Left lobe of liver (tissue), 2 donors: ENCODE measurements around the gene NFKBIE. TPM values are rescaled to one million over a fixed set of nuclear protein-coding genes. Genes with fewer than 3 reads are reported as not detected.

ENCODE experiments used
- ATAC-seq: fragments of 200-7000 bp; cut with Tn5 transposase; one replicate; pipeline ENCODE4 v1.9.1; 2020; ENCODE audit warnings: mild to moderate bottlenecking, moderate library complexity
- DNase-seq: peaks from one replicate; pipeline ENCODE4 v3.0.0-alpha.2; 2020; ENCODE audit warnings: low spot score
- total RNA-seq: library from RNA; stranded (reverse); gene quantifications from one replicate; pipeline ENCODE4 v1.2.1, GENCODE V29; 2021
- donor health status: DM: no; HTN: no; CAD: no; lungs with moderate emphysema.
- donor health status: DM: no; HTN: yes; CAD: no.

NFKBIE gene
- total RNA-seq, 1 donor from 2014 or later = 2.8 TPM

- no peak for DNase-seq
Measured at GRCh38 chr6:44272999-44273566, 7.7 kb upstream of the NFKBIE start.

DNA sequence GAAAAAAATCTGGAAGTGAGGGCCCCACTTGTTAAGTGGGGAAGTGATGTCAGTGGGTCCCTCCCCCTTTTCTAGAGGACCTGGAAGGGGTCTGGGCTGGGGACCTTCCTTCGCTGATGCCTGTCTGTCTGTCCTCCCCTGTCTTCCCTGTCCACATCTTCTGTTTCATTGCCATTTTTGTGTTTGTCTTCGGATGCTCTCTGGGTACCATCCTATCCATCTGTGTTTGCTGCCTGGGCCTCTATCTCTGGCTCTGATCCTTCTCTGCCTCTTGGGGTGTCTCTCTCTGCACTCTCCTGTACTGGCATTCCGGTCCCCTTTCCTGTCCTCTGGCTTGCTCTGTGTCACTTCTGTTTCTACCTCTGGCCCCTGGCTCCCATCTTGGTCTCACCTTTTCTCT lies 7.2 kb upstream of the NFKBIE start:
- no peak for DNase-seq
- ATAC-seq = no peak

More at GRCh38 chr6:44272999-44273566, 7.7 kb upstream of the NFKBIE start:
- ATAC-seq = no peak

- DNase-seq = no peak
Measured at GRCh38 chr6:44271914-44272313, 6.6 kb upstream of the NFKBIE start.

GRCh38 chr6:44271406-44271723 lies 6.0 kb upstream of the NFKBIE start:
- no peak for DNase-seq
- ATAC-seq = no peak

More at GRCh38 chr6:44271914-44272313, 6.6 kb upstream of the NFKBIE start:
- ATAC-seq = no peak

- DNase-seq (no peak), ATAC-seq (no peak)
Measured at GRCh38 chr6:44270526-44271405, 5.4 kb upstream of the NFKBIE start.

DNA sequence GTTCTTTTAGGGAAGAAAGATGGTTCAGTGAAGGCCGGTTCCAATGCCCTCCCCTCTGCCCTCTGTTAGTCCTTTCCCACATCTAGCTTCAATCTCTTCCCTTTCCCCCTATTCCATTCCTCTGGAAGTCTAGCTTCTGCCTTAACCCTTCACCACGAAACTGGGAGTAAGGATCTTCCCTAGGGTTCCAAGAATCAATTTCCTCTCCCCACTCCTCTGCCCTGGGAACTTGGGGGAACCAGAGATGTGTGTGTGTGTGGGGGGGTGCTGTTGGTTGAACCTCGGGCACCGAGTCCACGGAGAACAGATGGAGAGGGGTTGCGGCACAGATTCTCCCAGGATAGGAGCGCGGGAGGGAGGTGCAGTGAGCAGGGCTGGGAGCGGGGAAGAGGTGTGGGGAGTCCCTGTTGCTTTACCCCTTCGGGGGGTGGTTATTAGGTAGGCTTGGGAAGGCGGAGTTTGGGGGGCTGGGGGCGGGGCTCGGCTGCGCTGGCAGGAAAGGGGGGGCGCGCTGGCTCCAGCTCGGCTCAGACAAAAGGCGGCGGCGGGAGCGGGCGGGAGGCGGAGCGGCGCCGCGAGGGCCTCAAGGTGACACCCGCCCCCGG lies 4.7 kb upstream of the NFKBIE start, which contains the start of gene TMEM151B:
Gene TMEM151B, plus strand, starts transcription at position 530 of the 605 bp plus-strand sequence. CDS start 293 bp downstream, outside the sequence.
- DNase-seq (no peak), ATAC-seq (no peak)

DNA sequence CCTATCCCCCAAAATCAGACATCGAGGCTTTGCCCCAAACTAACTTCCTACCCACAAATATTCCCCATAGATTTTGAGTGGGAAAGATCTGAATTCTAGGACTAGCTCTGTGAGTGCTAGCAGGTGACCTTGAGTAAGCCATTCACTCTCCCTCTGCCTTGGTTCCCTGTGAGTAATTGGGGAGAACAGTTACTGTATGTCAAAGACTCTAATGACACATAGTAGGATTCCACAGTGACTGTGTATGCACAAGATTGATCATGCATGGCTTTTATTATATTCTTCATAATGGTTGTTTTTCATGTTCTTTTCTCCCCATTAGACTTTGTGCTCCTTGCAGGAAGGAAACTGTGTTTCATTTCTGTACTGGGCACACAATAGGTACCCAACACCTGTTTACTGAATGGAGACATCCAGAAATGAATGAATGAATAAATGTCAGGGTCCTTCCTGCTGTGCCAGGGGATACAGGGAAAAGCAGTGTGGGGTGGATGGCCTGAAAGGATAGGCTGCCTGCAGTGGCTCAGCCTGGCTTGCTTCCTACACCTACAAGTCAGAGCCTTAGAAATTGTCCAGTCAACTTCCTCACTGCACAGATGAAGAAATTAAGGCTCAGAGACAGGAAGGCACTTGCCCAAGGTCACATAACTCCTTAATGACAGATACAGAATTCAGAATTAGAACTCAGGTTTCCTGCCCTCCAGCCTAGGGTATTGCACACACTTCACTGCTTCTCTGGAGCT lies 4.0 kb upstream of the NFKBIE start:
- DNase-seq (no peak), ATAC-seq (no peak)

DNA sequence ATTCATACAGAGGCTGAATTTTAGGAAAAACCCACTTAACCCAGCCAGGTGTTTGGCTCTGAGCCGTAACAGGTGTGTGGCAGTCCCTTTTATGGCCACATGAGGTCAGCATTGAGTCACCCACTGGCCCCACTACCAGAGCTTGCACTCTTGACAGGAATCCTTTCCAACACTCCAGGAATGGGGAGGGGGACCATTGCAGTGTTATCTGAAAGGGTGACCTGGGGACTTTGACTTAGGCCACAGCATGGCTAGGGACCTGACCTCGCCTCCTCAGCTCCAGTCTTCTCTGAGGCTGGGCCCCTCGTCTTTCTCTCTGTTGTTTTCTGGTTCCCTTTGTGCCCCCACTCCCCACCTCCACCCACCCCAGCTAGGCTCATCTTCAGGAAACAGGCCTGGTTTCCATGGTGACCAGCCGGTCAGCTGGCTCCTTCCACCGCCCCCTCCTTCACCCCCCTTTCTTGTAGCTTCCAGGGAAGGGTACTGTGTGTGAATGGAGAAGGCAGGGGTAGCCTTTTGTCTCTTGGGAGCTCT lies 2.8 kb upstream of the NFKBIE start:
- peak; percentile 59 for ATAC-seq
- DNase-seq = peak; percentile 65

- no peak for DNase-seq
- no peak for ATAC-seq
Measured at GRCh38 chr6:44267252-44267651, 1.9 kb upstream of the NFKBIE start.

GRCh38 chr6:44266347-44266746 lies 996 bp upstream of the NFKBIE start:
- no peak for ATAC-seq
- no peak for DNase-seq

DNA sequence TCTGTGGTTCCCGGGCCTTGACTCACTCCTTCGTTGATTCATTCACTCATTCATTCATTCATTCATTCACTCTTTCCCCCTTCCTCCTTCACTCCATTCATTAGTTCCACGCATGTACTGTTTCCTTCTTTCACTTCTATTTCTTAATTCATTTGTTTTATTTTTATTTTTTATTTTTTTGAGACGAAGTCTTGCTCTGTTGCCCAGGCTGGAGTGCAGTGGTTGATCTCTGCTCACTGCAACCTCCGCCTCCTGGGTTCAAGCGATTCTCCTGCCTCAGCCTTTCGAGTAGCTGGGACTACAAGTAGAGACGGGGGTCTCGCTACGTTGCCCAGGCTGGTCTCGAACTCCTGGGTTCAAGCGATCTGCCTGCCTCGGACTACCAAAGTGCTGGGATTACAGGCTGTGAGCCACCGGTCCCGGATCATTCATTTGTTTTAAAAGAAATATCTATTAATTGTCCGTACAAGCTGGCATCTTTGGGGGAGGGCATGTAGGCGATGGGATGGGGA lies 427 bp upstream of the NFKBIE start:
- ATAC-seq (no peak), DNase-seq (no peak)

- DNase-seq (no peak), ATAC-seq (no peak)
Measured at GRCh38 chr6:44264154-44265006, 971 bp downstream of the NFKBIE start.

DNA sequence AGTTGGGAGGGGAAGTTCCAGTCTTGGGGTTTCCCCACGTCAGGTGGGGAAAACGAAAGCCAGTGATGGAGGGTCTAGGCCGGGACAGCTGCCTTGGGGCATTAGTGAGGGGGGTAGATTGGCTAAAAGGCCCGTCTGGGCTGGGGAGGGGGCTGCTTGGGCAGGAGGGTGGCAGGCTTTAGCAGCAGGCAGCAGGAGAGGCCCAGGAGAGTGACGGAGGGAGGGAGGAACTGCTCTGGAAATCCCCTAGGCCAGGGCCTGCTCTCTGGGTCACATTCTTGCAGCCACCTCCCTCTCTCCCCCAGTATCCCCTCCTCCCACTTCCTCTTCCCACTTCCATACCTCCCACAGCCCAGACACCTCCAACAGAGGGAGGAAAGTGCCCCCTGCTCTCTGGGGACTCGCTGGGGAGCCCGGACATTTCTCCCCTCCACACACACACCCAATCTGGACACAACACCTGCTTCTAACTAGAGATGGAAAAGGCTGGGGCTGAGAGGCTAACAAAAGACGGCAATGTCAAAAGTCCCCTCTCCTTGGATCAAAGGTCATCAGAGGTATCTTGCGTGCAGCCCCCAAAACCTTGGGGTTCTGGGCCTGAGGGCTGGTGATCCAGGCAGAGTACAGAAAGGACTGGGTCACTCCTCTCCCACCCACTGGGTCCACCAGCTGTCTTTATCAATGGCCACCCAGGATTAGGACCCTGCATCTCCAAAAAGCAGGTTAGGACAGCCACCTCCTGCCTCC lies 1.8 kb downstream of the NFKBIE start:
- DNase-seq (no peak), ATAC-seq (no peak)

DNA sequence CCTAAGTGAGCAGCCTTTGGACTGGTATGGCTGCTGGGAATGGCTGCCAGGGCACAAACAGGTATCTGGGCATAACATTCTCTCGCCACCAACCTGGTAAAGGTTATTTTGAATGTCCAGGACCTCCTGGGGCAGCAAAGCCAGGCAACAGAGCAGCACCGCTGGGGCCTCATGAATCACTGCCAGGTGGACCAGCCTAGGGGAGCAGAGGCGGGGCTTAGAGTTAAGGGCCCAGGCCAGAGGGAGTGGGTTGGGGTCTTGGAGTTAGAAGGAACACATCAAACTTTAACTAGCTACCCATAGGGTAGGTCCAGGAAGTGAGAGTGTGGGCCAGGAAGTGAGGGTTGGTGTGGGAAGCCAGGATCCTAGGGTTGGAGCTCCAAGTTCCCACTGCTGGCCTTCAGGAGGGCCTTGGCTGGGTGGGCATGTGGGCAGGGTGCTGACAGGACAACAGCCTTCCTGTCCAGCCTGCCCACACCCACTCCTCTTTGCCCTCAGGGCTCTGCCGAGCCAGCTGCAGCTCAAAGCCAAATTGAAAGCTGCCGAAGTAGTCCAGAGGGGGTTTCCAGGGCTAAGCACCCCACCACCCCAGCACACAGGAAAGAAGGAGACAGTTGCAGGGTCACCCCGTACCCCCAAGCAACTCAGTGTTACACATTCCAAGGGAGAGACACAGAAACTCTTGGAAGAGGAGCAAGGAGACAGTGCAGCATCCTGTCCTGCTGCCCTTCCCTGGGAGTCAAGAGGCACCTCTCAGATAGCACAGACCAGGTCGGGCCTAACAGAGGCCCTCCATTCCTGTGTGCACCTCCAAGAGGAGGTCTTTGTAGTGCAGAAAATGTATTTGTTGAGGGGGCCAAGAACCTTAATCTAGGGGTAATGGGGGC lies 2.6 kb downstream of the NFKBIE start:
- ATAC-seq = no peak

GRCh38 chr6:44261581-44261980 lies 3.8 kb downstream of the NFKBIE start:
- ATAC-seq = no peak

More for the DNA sequence above, 2.6 kb downstream of the NFKBIE start:
- no peak for DNase-seq

GRCh38 chr6:44260451-44261297 lies 4.7 kb downstream of the NFKBIE start:
- DNase-seq (no peak), ATAC-seq (no peak)

More at GRCh38 chr6:44261581-44261980, 3.8 kb downstream of the NFKBIE start:
- DNase-seq = no peak

- DNase-seq (no peak), ATAC-seq (no peak)
Measured at GRCh38 chr6:44260011-44260410, 5.3 kb downstream of the NFKBIE start.
